Stimulated activated CD4-positive, alpha-beta T cell treated with anti-CD3 and anti-CD28 coated beads, Interleukin-4, amount 100 ng/mL, for 48 hours (primary cell): Measurements from ENCODE around the gene SREBF1.

Experiments used
- DNase-seq, 2 donors: peaks; one replicate each; pipeline ENCODE4 v3.0.0-alpha.2; 2020; ENCODE audit warnings: low read depth in 2 of 2

The SREBF1 gene

GRCh38 chr17:17763136-17763535 lies 73.7 kb downstream of the SREBF1 start:
- DNase-seq: no peak

GRCh38 chr17:17762744-17763105 lies 74.1 kb downstream of the SREBF1 start:
- no peak for DNase-seq
